ENCODE results near the gene USP48.

- TF ChIP-seq CTCF (IDR thresholded peaks at IDR 0.05; ENCODE audit: low read depth, low read length): no peak
- TF ChIP-seq EZH2phosphoT487 (IDR thresholded peaks at IDR 0.05; ENCODE audit: low read depth): no peak
Measured at GRCh38 chr1:21743476-21743875, 39.5 kb downstream of the USP48 start.
